ENCODE results near the gene TCEAL4.

DNA sequence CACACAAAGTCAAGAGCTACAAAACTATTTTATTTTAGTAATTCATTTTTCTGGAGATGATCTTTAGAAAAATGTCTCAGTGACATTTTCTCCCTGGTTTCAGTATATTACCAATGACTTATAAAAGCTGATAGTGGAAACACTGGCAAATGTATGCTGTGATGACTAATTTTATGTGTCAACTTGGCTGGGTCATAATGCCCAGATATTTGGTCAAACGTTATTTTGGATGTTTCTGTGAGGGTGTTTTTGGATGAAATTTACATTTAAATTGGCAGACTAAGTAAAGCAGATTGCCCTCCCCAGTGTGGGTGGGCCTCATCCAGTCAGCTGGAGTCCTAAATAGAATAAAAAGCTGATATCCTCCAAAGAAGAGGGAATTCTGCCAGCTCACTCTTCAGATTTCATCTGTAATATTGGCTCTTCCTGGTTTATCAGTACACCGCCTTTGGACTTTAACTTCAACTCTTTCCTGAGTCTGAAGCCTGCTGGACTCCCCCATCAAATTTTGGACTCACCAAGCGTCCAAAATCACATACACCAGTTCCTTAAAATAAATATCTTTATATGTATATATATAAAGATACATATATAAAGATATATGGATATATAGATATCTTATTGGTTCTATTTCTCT, 34.8 kb upstream of the TCEAL4 start:
- no peak for TF ChIP-seq CTCF (CRISPR knock-in tag; IDR thresholded peaks at IDR 0.05)
- no peak for TF ChIP-seq KDM6A (CRISPR knock-in tag; IDR thresholded peaks at IDR 0.05; ENCODE audit: low read depth)

Measured in HepG2 (cell line).